ENCODE results near the gene TRHDE. TPM values are rescaled to one million over a fixed set of nuclear protein-coding genes. Genes with fewer than 3 reads are reported as not detected.

The TRHDE gene
- polyA plus RNA-seq, 2 of the 4 experiments (the other 2 are of a cell fraction), result 0.16 to 0.32 TPM

DNA sequence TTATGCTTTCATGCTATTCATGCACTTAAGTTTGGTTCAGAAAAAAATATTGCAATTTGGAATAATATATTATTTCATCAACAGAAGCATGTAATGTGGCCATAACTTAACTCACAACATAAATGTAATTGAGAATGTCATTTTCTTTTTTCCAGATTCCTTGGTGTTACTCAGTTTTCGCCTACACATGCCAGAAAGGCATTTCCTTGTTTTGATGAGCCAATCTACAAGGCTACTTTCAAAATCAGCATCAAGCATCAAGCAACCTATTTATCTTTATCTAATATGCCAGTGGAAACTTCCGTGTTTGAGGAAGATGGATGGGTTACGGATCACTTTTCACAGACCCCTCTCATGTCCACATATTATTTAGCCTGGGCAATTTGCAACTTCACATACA, 14.4 kb downstream of the TRHDE start:
- no peak overlapping the region for H3K4me3 ChIP-seq
- POLR2A ChIA-PET, result no interaction called here
- TF ChIP-seq MAZ (IDR thresholded peaks at IDR 0.05; ENCODE audit: borderline replicate concordance, low read depth, low read length), result no peak
- TF ChIP-seq EHMT2 (IDR thresholded peaks at IDR 0.05; ENCODE audit: low read depth), result no peak
- no peak for TF ChIP-seq RARB (CRISPR knock-in tag; IDR thresholded peaks at IDR 0.05)
- CTCF ChIA-PET, result no interaction called here
- no peaks in the 10 kb centered on the region for H3K4me1 ChIP-seq
- 0 out of 3 replicates have a peak, but pooled peaks cover 2% of the 10 kb centered on the region for H3K9me3 ChIP-seq
- 26% methylated on average over 3 of the region's 3 CpGs for WGBS (ENCODE audit: missing lambda C conversion rate)
- DNase-seq (ENCODE audit: low read depth in 1 of 2, low spot score in 1 of 2), result no peak
- no peak overlapping the region for H3K27ac ChIP-seq
- no peak for FAIRE-seq
- ATAC-seq, result no peak
- no peak overlapping the region for H3K4me2 ChIP-seq

DNA sequence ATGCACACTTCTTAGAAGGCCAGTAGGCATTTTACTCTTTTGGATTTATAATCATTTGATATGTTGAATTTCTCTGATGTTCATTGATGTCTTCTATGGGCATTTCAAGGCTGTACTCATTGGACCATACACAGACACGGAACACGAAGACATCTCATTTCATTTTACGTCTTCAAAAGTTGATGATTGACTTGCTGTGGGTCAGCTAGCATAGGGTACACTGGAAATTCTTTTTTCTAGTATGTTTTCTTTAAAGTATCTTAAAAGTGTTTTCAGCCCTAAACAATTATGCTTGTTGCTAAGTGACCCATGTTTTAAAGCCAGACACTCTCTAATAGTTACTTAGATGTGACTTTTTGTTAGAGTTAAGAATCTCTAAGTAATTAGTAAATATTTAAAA, 16.3 kb downstream of the TRHDE start:
- Histone ChIP-seq H3K27ac (no peak overlapping the region), H3K4me3 (no peak overlapping the region), H3K4me2 (no peak overlapping the region), H3K9me3 (0 out of 3 replicates have a peak, but pooled peaks cover 2% of the 10 kb centered on the region), H3K4me1 (no peaks in the 10 kb centered on the region)
- no peak for FAIRE-seq
- ChIA-PET POLR2A (no interaction called here), CTCF (no interaction called here)
- 26% methylated on average over 3 of the region's 3 CpGs for WGBS (ENCODE audit: missing lambda C conversion rate)
- no peak for DNase-seq (ENCODE audit: low read depth in 1 of 2, low spot score in 1 of 2)
- no peak for ATAC-seq
- TF ChIP-seq SMC3 (IDR thresholded peaks at IDR 0.05) (no peak), MAZ (IDR thresholded peaks at IDR 0.05; ENCODE audit: borderline replicate concordance, low read depth, low read length) (no peak), ESRRA (IDR thresholded peaks at IDR 0.05; ENCODE audit: borderline replicate concordance, low read length) (no peak), KDM1A (IDR thresholded peaks at IDR 0.05; ENCODE audit: low read depth) (no peak), HDAC2 (IDR thresholded peaks at IDR 0.05) (no peak), TP53 (CRISPR knock-in tag; IDR thresholded peaks at IDR 0.05) (no peak), RNF2 (IDR thresholded peaks at IDR 0.05; ENCODE audit: borderline replicate concordance, low read depth) (no peak), RARB (CRISPR knock-in tag; IDR thresholded peaks at IDR 0.05) (no peak), MYC (IDR thresholded peaks at IDR 0.05; ENCODE audit: borderline replicate concordance, low read length) (no peak), PHF8 (IDR thresholded peaks at IDR 0.05; ENCODE audit: borderline replicate concordance, low read depth) (no peak), POLR2A (IDR thresholded peaks at IDR 0.05; ENCODE audit: low read length) (no peak), RFX5 (IDR thresholded peaks at IDR 0.05) (no peak), CHD2 (IDR thresholded peaks at IDR 0.05; ENCODE audit: low read length, partially characterized antibody) (no peak)
- TF ChIP-seq, protein P1, sequence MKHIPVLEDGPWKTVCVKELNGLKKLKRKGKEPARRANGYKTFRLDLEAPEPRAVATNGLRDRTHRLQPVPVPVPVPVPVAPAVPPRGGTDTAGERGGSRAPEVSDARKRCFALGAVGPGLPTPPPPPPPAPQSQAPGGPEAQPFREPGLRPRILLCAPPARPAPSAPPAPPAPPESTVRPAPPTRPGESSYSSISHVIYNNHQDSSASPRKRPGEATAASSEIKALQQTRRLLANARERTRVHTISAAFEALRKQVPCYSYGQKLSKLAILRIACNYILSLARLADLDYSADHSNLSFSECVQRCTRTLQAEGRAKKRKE (CRISPR knock-in tag; IDR thresholded peaks at IDR 0.05; ENCODE audit: low read depth), result no peak
- TF ChIP-seq, protein P2, sequence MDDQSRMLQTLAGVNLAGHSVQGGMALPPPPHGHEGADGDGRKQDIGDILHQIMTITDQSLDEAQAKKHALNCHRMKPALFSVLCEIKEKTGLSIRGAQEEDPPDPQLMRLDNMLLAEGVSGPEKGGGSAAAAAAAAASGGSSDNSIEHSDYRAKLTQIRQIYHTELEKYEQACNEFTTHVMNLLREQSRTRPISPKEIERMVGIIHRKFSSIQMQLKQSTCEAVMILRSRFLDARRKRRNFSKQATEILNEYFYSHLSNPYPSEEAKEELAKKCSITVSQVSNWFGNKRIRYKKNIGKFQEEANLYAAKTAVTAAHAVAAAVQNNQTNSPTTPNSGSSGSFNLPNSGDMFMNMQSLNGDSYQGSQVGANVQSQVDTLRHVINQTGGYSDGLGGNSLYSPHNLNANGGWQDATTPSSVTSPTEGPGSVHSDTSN (IDR thresholded peaks at IDR 0.05), result no peak
- TF ChIP-seq, protein P3, sequence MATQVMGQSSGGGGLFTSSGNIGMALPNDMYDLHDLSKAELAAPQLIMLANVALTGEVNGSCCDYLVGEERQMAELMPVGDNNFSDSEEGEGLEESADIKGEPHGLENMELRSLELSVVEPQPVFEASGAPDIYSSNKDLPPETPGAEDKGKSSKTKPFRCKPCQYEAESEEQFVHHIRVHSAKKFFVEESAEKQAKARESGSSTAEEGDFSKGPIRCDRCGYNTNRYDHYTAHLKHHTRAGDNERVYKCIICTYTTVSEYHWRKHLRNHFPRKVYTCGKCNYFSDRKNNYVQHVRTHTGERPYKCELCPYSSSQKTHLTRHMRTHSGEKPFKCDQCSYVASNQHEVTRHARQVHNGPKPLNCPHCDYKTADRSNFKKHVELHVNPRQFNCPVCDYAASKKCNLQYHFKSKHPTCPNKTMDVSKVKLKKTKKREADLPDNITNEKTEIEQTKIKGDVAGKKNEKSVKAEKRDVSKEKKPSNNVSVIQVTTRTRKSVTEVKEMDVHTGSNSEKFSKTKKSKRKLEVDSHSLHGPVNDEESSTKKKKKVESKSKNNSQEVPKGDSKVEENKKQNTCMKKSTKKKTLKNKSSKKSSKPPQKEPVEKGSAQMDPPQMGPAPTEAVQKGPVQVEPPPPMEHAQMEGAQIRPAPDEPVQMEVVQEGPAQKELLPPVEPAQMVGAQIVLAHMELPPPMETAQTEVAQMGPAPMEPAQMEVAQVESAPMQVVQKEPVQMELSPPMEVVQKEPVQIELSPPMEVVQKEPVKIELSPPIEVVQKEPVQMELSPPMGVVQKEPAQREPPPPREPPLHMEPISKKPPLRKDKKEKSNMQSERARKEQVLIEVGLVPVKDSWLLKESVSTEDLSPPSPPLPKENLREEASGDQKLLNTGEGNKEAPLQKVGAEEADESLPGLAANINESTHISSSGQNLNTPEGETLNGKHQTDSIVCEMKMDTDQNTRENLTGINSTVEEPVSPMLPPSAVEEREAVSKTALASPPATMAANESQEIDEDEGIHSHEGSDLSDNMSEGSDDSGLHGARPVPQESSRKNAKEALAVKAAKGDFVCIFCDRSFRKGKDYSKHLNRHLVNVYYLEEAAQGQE (IDR thresholded peaks at IDR 0.05), result no peak
- TF ChIP-seq, protein P4, sequence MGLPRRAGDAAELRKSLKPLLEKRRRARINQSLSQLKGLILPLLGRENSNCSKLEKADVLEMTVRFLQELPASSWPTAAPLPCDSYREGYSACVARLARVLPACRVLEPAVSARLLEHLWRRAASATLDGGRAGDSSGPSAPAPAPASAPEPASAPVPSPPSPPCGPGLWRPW (IDR thresholded peaks at IDR 0.05), result no peak

DNA sequence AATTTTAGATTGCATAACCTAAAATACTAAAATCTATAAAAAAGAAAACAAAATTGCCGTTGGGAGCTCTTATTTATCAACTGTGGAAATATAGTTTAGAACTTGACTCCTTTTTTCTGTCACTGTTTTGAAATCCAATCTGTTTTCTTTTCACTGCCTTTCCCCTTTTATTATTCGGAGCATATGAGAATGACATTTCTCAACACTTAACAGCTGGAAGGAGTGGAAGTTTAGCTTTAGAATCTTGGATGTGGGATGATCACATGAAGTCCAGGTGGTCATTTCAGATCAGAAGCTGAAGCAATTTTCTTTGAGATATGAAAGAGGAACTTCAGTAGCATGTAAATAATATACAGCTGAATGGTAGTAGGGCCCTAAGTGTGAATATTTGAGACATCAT, 16.7 kb downstream of the TRHDE start:
- FAIRE-seq (no peak), ATAC-seq (no peak), DNase-seq (ENCODE audit: low read depth in 1 of 2, low spot score in 1 of 2) (no peak)
- POLR2A ChIA-PET, result no interaction called here
- TF ChIP-seq TFCP2L1 (CRISPR knock-in tag; IDR thresholded peaks at IDR 0.05), result no peak
- TF ChIP-seq, protein P5, sequence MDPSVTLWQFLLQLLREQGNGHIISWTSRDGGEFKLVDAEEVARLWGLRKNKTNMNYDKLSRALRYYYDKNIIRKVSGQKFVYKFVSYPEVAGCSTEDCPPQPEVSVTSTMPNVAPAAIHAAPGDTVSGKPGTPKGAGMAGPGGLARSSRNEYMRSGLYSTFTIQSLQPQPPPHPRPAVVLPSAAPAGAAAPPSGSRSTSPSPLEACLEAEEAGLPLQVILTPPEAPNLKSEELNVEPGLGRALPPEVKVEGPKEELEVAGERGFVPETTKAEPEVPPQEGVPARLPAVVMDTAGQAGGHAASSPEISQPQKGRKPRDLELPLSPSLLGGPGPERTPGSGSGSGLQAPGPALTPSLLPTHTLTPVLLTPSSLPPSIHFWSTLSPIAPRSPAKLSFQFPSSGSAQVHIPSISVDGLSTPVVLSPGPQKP (IDR thresholded peaks at IDR 0.05; ENCODE audit: low read depth, low read length), result no peak
- no peak for TF ChIP-seq EP300 (IDR thresholded peaks at IDR 0.05)
- TF ChIP-seq ZC3H11A (IDR thresholded peaks at IDR 0.05), result no peak
- no peak for TF ChIP-seq ESRRA (IDR thresholded peaks at IDR 0.05; ENCODE audit: borderline replicate concordance, low read length)
- TF ChIP-seq SREBF2 (IDR thresholded peaks at IDR 0.05), result no peak
- no peak for TF ChIP-seq EHMT2 (IDR thresholded peaks at IDR 0.05; ENCODE audit: low read depth)
- no peak for TF ChIP-seq HDAC2 (IDR thresholded peaks at IDR 0.05)
- H3K27ac ChIP-seq, result no peak overlapping the region
- CTCF ChIA-PET, result no interaction called here
- H3K9me3 ChIP-seq, result 0 out of 3 replicates have a peak, but pooled peaks cover 2% of the 10 kb centered on the region
- H3K4me1 ChIP-seq, result no peaks in the 10 kb centered on the region
- H3K4me3 ChIP-seq, result no peak overlapping the region
- H3K4me2 ChIP-seq, result no peak overlapping the region
- 9% methylated on average over 2 of the region's 2 CpGs for WGBS (ENCODE audit: missing lambda C conversion rate)

Measured in A549 (cell line).